Activated CD4-positive, alpha-beta T cell treated with anti-CD3 and anti-CD28 coated beads, Interleukin-2, amount 10 ng/mL, durations not matched to agents 7 days and 5 days (primary cell): ENCODE measurements around the gene PAIP2. TPM values are rescaled to one million over a fixed set of nuclear protein-coding genes. Genes with fewer than 3 reads are reported as not detected.

Experiments used
- CTCF ChIA-PET: fragments of 350-600 bp; sonication (Branson Sonifier 250); formaldehyde crosslinking; loops from one replicate; lab custom pipeline; 2021; ENCODE audit warnings: antibody characterized with exemption; lab: Charles Lee
- POLR2A ChIA-PET: fragments of 350-600 bp; sonication (Branson Sonifier 250); formaldehyde crosslinking; loops from one replicate; lab custom pipeline; 2021; ENCODE audit warnings: antibody characterized with exemption; lab: Charles Lee
- DNase-seq: peaks from one replicate; pipeline ENCODE4 v3.0.0-alpha.2; 2020
- H3K27ac Mint-ChIP-seq: one replicate; pipeline ENCODE4 v1.8.0; 2021; ENCODE audit warnings: mild to moderate bottlenecking, moderate library complexity, mixed read lengths
- H3K27me3 Mint-ChIP-seq: one replicate; pipeline ENCODE4 v1.8.0; 2021; ENCODE audit warnings: mixed read lengths
- H3K36me3 Mint-ChIP-seq: one replicate; pipeline ENCODE4 v1.8.0; 2021; ENCODE audit warnings: low read depth, mixed read lengths
- H3K4me1 Mint-ChIP-seq: one replicate; pipeline ENCODE4 v1.8.0; 2021; ENCODE audit warnings: mixed read lengths
- H3K4me3 Mint-ChIP-seq: one replicate; pipeline ENCODE4 v1.8.0; 2021; ENCODE audit warnings: mild to moderate bottlenecking, moderate library complexity, mixed read lengths
- H3K9me3 Mint-ChIP-seq: one replicate; pipeline ENCODE4 v1.8.0; 2021; ENCODE audit warnings: mixed read lengths
- total RNA-seq, 2 experiments: library from RNA; stranded (reverse); gene quantifications; one replicate each; pipeline ENCODE4 v1.2.3, GENCODE V29; 2021

The PAIP2 gene
- total RNA-seq, 2 experiments from 2014 or later: 87.0 to 96.0 TPM

- Mint-ChIP-seq H3K27me3 (no peaks in the 10 kb centered on the region), H3K36me3 (peaks cover 40% of the 10 kb centered on the region), H3K9me3 (no peaks in the 10 kb centered on the region), H3K4me3 (no peak overlapping the region), H3K27ac (no peak overlapping the region), H3K4me1 (peaks cover 15% of the 10 kb centered on the region)
- POLR2A ChIA-PET: interaction anchor here (1.0 kb wide), 1 partner anchor 75 kb away, joined by 3 read pairs; the partner anchor contains the start of gene MATR3
- CTCF ChIA-PET: interaction anchor here (0.6 to 0.8 kb wide), 3 partner anchors 26 to 407 kb away, joined by 3 to 4 read pairs (median 4); no protein-coding TSS in a partner anchor
- no peak for DNase-seq
These were observed 27.0 kb downstream of the PAIP2 start for GRCh38 chr5:139368613-139369012.

- H3K27me3 Mint-ChIP-seq: no peaks in the 10 kb centered on the region
These were observed 27.5 kb downstream of the PAIP2 start for GRCh38 chr5:139369181-139369580.

DNA sequence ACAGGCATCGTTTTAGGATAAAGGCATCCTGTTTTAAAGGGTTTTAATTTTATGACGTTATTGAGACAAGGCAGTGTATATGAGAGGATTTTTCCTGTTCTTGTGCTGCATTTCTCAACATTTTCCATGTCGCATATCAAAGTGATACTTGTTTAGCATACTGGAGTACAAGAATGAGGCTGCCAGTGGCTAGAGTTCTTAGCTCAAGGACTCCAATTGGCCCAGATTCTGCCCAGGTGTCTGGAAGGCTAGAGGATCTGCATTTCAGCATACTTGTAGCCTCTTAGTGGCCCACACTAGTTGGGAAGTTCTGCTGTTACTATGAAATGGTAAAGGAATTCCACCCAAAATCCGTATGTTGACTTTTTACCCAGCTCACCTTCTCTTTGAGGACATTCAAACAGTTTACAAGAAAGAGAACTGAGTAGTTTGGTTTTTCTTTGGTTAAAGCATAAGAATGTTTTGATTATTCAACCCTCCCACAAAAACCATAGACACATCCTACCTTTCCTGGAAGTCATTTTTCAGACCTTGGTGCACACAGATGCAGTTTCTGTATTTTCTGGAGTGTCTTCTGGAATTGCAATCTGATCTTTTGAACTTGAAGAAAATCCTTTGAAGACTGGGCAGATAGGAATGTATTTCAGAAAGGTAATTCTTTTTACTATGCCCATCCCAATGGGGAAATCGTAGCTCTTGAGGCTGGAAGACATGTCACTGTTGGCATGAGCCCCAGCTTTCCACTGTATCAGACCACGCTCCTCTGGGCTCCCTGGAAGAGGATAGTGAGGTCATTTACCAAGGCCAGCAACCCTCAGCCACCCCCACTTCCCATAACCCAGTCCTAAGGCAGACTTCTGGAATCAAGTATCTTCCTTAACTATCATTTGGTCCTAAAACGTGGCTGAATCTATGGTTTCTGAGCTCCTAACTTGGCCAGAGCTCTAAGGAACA lies 30.1 kb downstream of the PAIP2 start:
- peak overlapping the region; percentile 0 for H3K27ac Mint-ChIP-seq
- CTCF ChIA-PET: interaction anchor here (0.6 to 1.9 kb wide), 3 partner anchors 9 to 200 kb away, joined by 3 to 5 read pairs (median 4); partner anchors contain the start of gene PAIP2
- POLR2A ChIA-PET: interaction anchor here (0.6 kb wide), 1 partner anchor 79 kb away, joined by 3 read pairs; no protein-coding TSS in a partner anchor
- DNase-seq: no peak
- peaks cover 15% of the 10 kb centered on the region for H3K4me1 Mint-ChIP-seq
- no peaks in the 10 kb centered on the region for H3K9me3 Mint-ChIP-seq
- H3K4me3 Mint-ChIP-seq: no peak overlapping the region
- H3K27me3 Mint-ChIP-seq: no peaks in the 10 kb centered on the region
- H3K36me3 Mint-ChIP-seq: peaks cover 20% of the 10 kb centered on the region

More at GRCh38 chr5:139369181-139369580, 27.5 kb downstream of the PAIP2 start:
- Mint-ChIP-seq H3K4me1 (peaks cover 15% of the 10 kb centered on the region), H3K27ac (no peak overlapping the region), H3K4me3 (no peak overlapping the region), H3K9me3 (no peaks in the 10 kb centered on the region), H3K36me3 (peaks cover 34% of the 10 kb centered on the region)
- POLR2A ChIA-PET: no interaction called here
- CTCF ChIA-PET: interaction anchor here (0.8 to 1.2 kb wide), 4 partner anchors 14 to 46 kb away, joined by 3 to 4 read pairs (median 4); no protein-coding TSS in a partner anchor
- DNase-seq: no peak

GRCh38 chr5:139374909-139375308 lies 33.3 kb downstream of the PAIP2 start:
- H3K9me3 Mint-ChIP-seq: no peaks in the 10 kb centered on the region
- peaks cover 12% of the 10 kb centered on the region for H3K36me3 Mint-ChIP-seq
- CTCF ChIA-PET: interaction anchor here (1.3 to 1.8 kb wide), 3 partner anchors 10 to 18 kb away, joined by 5 to 6 read pairs (median 6); no protein-coding TSS in a partner anchor
- peaks cover 23% of the 10 kb centered on the region for H3K4me1 Mint-ChIP-seq
- H3K4me3 Mint-ChIP-seq: no peak overlapping the region
- POLR2A ChIA-PET: no interaction called here
- H3K27ac Mint-ChIP-seq: no peak overlapping the region
- no peaks in the 10 kb centered on the region for H3K27me3 Mint-ChIP-seq
- DNase-seq: no peak

- ChIA-PET POLR2A (no interaction called here), CTCF (interaction anchor here (0.9 to 1.4 kb wide), 4 partner anchors 13 to 141 kb away, joined by 3 to 4 read pairs (median 3); partner anchors contain the start of gene MZB1)
- Mint-ChIP-seq H3K4me3 (no peak overlapping the region), H3K4me1 (peaks cover 18% of the 10 kb centered on the region), H3K27ac (no peak overlapping the region), H3K36me3 (peaks cover 11% of the 10 kb centered on the region), H3K9me3 (no peaks in the 10 kb centered on the region), H3K27me3 (no peaks in the 10 kb centered on the region)
- DNase-seq: no peak
These were observed 34.7 kb downstream of the PAIP2 start for GRCh38 chr5:139376364-139376763.

GRCh38 chr5:139377226-139377625 lies 35.6 kb downstream of the PAIP2 start:
- ChIA-PET CTCF (interaction anchor here (0.6 to 1.4 kb wide), 3 partner anchors 10 to 93 kb away, joined by 3 to 4 read pairs (median 3); no protein-coding TSS in a partner anchor), POLR2A (no interaction called here)
- Mint-ChIP-seq H3K4me1 (peaks cover 10% of the 10 kb centered on the region), H3K27me3 (no peaks in the 10 kb centered on the region), H3K4me3 (no peak overlapping the region), H3K36me3 (peaks cover 10% of the 10 kb centered on the region), H3K27ac (no peak overlapping the region), H3K9me3 (no peaks in the 10 kb centered on the region)
- DNase-seq: no peak

- CTCF ChIA-PET: interaction anchor here (1.0 to 2.0 kb wide), 2 partner anchors 9 to 10 kb away, joined by 3 to 7 read pairs; no protein-coding TSS in a partner anchor
- no peak overlapping the region for H3K4me3 Mint-ChIP-seq
- no peaks in the 10 kb centered on the region for H3K27me3 Mint-ChIP-seq
- H3K27ac Mint-ChIP-seq: no peak overlapping the region
- no peak for DNase-seq
- H3K9me3 Mint-ChIP-seq: no peaks in the 10 kb centered on the region
- peaks cover 5% of the 10 kb centered on the region for H3K36me3 Mint-ChIP-seq
- POLR2A ChIA-PET: no interaction called here
- peaks cover 9% of the 10 kb centered on the region for H3K4me1 Mint-ChIP-seq
These were observed 36.6 kb downstream of the PAIP2 start for GRCh38 chr5:139378101-139378825.

GRCh38 chr5:139378941-139379361 lies 37.3 kb downstream of the PAIP2 start:
- H3K9me3 Mint-ChIP-seq: no peaks in the 10 kb centered on the region
- DNase-seq: no peak
- ChIA-PET CTCF (interaction anchor here (2.0 kb wide), 1 partner anchor 9 kb away, joined by 7 read pairs; no protein-coding TSS in a partner anchor), POLR2A (no interaction called here)
- no peak overlapping the region for H3K4me3 Mint-ChIP-seq
- no peaks in the 10 kb centered on the region for H3K27me3 Mint-ChIP-seq
- H3K36me3 Mint-ChIP-seq: peaks cover 2% of the 10 kb centered on the region
- no peak overlapping the region for H3K27ac Mint-ChIP-seq
- peaks cover 16% of the 10 kb centered on the region for H3K4me1 Mint-ChIP-seq

DNA sequence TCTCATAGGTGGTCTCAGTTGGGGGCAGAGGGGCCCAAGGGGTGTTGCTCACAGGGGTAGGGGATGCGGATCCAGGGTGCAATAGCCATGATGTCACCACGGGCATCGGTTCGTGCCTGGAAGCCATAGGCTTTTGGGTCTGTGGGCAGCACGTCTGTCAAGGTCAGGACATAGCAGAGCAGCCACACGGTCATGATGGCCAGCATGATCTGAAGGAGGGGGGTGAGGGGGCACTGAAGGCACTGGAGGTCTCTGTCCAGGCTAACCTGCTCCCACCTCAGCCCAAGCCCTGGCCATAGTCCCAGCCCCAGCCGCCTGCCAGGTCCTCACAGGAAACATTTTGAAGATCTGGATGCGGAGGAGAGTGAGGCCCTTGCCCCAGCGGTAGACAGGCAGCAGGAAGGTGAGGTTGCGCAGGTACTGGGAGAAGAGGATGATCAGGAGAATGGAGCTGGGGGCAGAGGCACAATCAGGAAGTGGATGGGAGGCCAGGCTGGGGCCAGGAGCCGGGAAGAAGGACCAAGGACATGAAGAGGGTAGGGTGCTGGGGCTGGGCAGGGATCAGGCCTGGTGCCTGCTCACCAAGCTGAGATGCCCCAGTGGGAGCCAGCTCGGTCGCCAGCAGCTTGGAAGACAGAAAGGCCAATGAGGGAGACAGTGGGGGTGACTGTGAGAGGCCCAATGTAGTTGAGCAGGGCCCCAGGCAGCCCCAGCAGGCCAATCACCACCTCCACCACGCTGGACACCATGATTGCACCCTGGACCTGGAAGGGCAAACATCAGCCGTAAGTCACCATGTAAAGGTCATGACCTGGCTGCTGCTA lies 38.2 kb downstream of the PAIP2 start:
- ChIA-PET CTCF (interaction anchor here (0.6 to 3.2 kb wide), 4 partner anchors 8 to 117 kb away, joined by 3 to 13 read pairs (median 6); no protein-coding TSS in a partner anchor), POLR2A (no interaction called here)
- H3K36me3 Mint-ChIP-seq: peaks cover 2% of the 10 kb centered on the region
- peaks cover 24% of the 10 kb centered on the region for H3K4me1 Mint-ChIP-seq
- peak overlapping the region; percentile 55 for H3K27ac Mint-ChIP-seq
- DNase-seq: no peak
- no peak overlapping the region for H3K4me3 Mint-ChIP-seq
- H3K27me3 Mint-ChIP-seq: no peaks in the 10 kb centered on the region
- H3K9me3 Mint-ChIP-seq: no peaks in the 10 kb centered on the region

DNA sequence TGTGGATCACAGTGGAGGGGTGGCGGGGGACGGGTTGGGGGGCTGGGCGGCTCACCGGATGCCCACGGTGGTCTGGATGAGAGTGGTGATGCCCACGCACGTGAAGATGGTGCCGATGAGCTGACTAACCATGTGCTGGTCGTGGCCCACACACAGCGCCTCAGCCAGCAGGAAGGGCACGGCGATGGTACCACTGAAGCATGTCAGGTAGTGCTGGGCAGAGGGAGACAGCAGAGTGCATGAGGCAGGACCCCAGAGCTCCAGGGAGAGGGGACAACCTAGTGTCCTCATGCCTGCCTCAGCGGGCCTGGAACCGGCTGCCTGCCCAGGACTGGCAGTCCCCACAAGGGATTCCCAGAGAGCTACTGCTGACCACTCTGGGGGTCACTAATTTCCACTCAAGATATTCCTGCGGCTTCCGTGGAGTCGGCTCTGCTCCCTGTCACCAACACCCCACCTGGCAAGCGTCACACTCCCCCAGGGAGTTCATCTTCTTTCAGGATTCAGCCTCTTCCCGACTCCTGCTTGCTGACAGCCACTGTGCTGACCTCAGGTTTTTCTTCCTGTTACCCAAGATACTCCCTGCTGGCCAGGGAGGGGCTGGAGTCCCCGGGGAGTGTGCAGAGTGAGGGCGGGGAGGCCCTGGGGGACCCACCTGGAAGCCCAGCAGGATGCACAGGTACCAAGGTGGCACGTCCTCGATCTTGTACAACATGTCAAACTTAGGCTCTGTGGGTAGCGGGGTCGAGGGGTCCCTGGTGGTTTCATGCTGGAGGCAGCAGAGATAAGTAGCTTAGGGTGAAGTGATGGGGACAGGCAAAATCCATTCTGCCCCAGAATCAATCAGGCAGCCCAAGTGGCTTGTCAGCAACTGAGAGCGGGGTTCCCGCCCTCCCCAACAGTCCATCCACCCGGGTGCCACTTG lies 40.4 kb downstream of the PAIP2 start:
- DNase-seq: no peak
- no peak overlapping the region for H3K4me3 Mint-ChIP-seq
- no peaks in the 10 kb centered on the region for H3K9me3 Mint-ChIP-seq
- ChIA-PET POLR2A (no interaction called here), CTCF (interaction anchor here (0.8 to 3.2 kb wide), 2 partner anchors 10 to 40 kb away, joined by 3 to 13 read pairs; no protein-coding TSS in a partner anchor)
- no peaks in the 10 kb centered on the region for H3K36me3 Mint-ChIP-seq
- H3K27ac Mint-ChIP-seq: peak overlapping the region; percentile 71
- H3K27me3 Mint-ChIP-seq: no peaks in the 10 kb centered on the region
- peaks cover 45% of the 10 kb centered on the region for H3K4me1 Mint-ChIP-seq

- POLR2A ChIA-PET: no interaction called here
- Mint-ChIP-seq H3K27me3 (no peaks in the 10 kb centered on the region), H3K4me1 (peaks cover 47% of the 10 kb centered on the region), H3K4me3 (no peak overlapping the region), H3K36me3 (no peaks in the 10 kb centered on the region), H3K9me3 (no peaks in the 10 kb centered on the region), H3K27ac (no peak overlapping the region)
- CTCF ChIA-PET: interaction anchor here (0.8 to 3.2 kb wide), 2 partner anchors 9 to 40 kb away, joined by 3 to 13 read pairs; no protein-coding TSS in a partner anchor
- no peak for DNase-seq
These were observed 41.2 kb downstream of the PAIP2 start for GRCh38 chr5:139382807-139383206.
